H1 (cell line): ENCODE results near the gene FAM50B. TPM values are rescaled to one million over a fixed set of nuclear protein-coding genes. Genes with fewer than 3 reads are reported as not detected.

Experiments
- CTCF ChIA-PET: fragments of 300-600 bp; sonication (Branson Sonifier 250); formaldehyde crosslinking; loops from one replicate; lab custom pipeline; 2021; ENCODE audit not compliant: partially characterized antibody; lab: Charles Lee
- POLR2A ChIA-PET: fragments of 300-600 bp; sonication (Branson Sonifier 250); formaldehyde crosslinking; loops from one replicate; lab custom pipeline; 2021; ENCODE audit warnings: inconsistent platforms; ENCODE audit not compliant: partially characterized antibody; lab: Charles Lee
- DNase-seq, 2 experiments: peaks; one replicate each; pipeline versions ENCODE4 v3.0.0 to v3.0.0-alpha.2; 2010 to 2022; ENCODE audit warnings: low spot score in 2 of 2, low read depth in 1 of 2, mixed read lengths in 1 of 2
- FAIRE-seq: peaks from 2 replicates; lab custom pipeline; 2011; peaks lifted over from hg19 to GRCh38; lab: Jason Lieb, UNC
- H2AFZ ChIP-seq: 2 replicates; pipeline ENCODE4 v1.8.1; 2012; ENCODE audit warnings: low read length, inconsistent platforms
- H2AK5ac ChIP-seq: 2 replicates; pipeline ENCODE4 v1.6.1; 2013; ENCODE audit warnings: low read depth, low read length
- H2BK120ac ChIP-seq: replicated peaks from 2 replicates; pipeline ENCODE3; 2013; ENCODE audit warnings: low read depth, low read length, inconsistent platforms
- H2BK12ac ChIP-seq: 2 replicates; pipeline ENCODE4 v1.6.1; 2013; ENCODE audit warnings: low read depth, low read length
- H2BK15ac ChIP-seq: 2 replicates; pipeline ENCODE4 v1.6.1; 2013; ENCODE audit warnings: low read length
- H2BK20ac ChIP-seq: 2 replicates; pipeline ENCODE4 v1.6.1; 2013; ENCODE audit warnings: low read length
- H2BK5ac ChIP-seq: 2 replicates; pipeline ENCODE4 v1.6.1; 2013; ENCODE audit warnings: low read depth, low read length
- H3K14ac ChIP-seq: 2 replicates; pipeline ENCODE4 v1.6.1; 2013; ENCODE audit warnings: inconsistent platforms; ENCODE audit not compliant: insufficient read length
- H3K18ac ChIP-seq: 2 replicates; pipeline ENCODE4 v1.6.1; 2013; ENCODE audit warnings: low read length; ENCODE audit errors: extremely low read depth
- H3K23ac ChIP-seq: 2 replicates; pipeline ENCODE4 v1.6.1; 2013; ENCODE audit warnings: inconsistent platforms; ENCODE audit not compliant: insufficient read length
- H3K23me2 ChIP-seq: 2 replicates; pipeline ENCODE4 v1.6.1; 2013; ENCODE audit warnings: low read depth, low read length
- H3K27ac ChIP-seq: 2 replicates; pipeline ENCODE4 v1.6.1; 2011; ENCODE audit warnings: low read depth, low read length, inconsistent platforms
- H3K27me3 ChIP-seq, 4 experiments: replicated peaks in 1 of 4; 1 replicate in 1 of 4; 2 replicates in 3 of 4; pipeline versions ENCODE4 v1.6.1 to v1.8.1; 2011 to 2013; ENCODE audit warnings: low read length in 3 of 4, mild to moderate bottlenecking in 3 of 4, inconsistent platforms in 2 of 4, mixed read lengths in 2 of 4, moderate library complexity in 1 of 4; ENCODE audit not compliant: control insufficient read depth in 3 of 4, insufficient read depth in 3 of 4; ENCODE audit errors: extremely low read depth in 1 of 4
- H3K36me3 ChIP-seq, 4 experiments: 2 replicates each; pipeline versions ENCODE4 v1.6.1 to v1.8.1; 2011 to 2013; ENCODE audit warnings: mild to moderate bottlenecking in 4 of 4, low read length in 3 of 4, moderate library complexity in 2 of 4, control low read depth in 1 of 4, inconsistent platforms in 1 of 4; ENCODE audit not compliant: insufficient read depth in 4 of 4, control insufficient read depth in 2 of 4
- H3K4ac ChIP-seq: replicated peaks from 2 replicates; pipeline ENCODE3; 2013; ENCODE audit warnings: low read length, low read depth, mixed read lengths, inconsistent platforms; ENCODE audit not compliant: insufficient read length
- H3K4me1 ChIP-seq, 4 experiments: replicated peaks in 1 of 4; 1 replicate in 1 of 4; 2 replicates in 3 of 4; pipeline versions ENCODE4 v1.6.1 to v1.8.1; 2011 to 2013; ENCODE audit warnings: low read length in 3 of 4, inconsistent platforms in 2 of 4, mixed read lengths in 1 of 4; ENCODE audit not compliant: insufficient read depth in 4 of 4, control insufficient read depth in 3 of 4
- H3K4me2 ChIP-seq, 2 experiments: 2 replicates each; pipeline versions ENCODE4 v1.6.1 to v1.8.1; 2011 to 2013; ENCODE audit warnings: low read depth in 2 of 2, low read length in 2 of 2, control low read depth in 1 of 2, inconsistent platforms in 1 of 2, mild to moderate bottlenecking in 1 of 2; ENCODE audit not compliant: insufficient read depth in 1 of 2
- H3K4me3 ChIP-seq, 4 experiments: fragments of 200-600, 300-600 bp in 1 of 4; sonication (generic), shearing (Covaris generic), sonication (Bioruptor Twin) in 1 of 4; 2 replicates each; pipeline versions ENCODE4 v1.5.1 to v1.8.1; 2011 to 2016; ENCODE audit warnings: low read length in 4 of 4, low read depth in 3 of 4, control low read depth in 2 of 4, inconsistent platforms in 2 of 4, mild to moderate bottlenecking in 2 of 4, mixed read lengths in 1 of 4, moderate library complexity in 1 of 4; ENCODE audit not compliant: insufficient read depth in 2 of 4; ENCODE audit errors: extremely low read depth in 1 of 4
- H3K56ac ChIP-seq: replicated peaks from 2 replicates; pipeline ENCODE3; 2013; ENCODE audit warnings: low read depth, mild to moderate bottlenecking, mixed read lengths, low read length, inconsistent platforms; ENCODE audit not compliant: insufficient read length
- H3K79me1 ChIP-seq: 2 replicates; pipeline ENCODE4 v1.6.1; 2013; ENCODE audit warnings: low read depth, low read length, control low read depth
- H3K79me2 ChIP-seq, 2 experiments: 2 replicates each; pipeline versions ENCODE4 v1.6.1 to v1.8.1; 2012 to 2013; ENCODE audit warnings: low read length in 2 of 2, mild to moderate bottlenecking in 2 of 2, inconsistent platforms in 1 of 2; ENCODE audit not compliant: insufficient read depth in 2 of 2, control insufficient read depth in 1 of 2
- H3K9ac ChIP-seq, 4 experiments: replicated peaks in 1 of 4; 1 replicate in 1 of 4; 2 replicates in 3 of 4; pipeline versions ENCODE4 v1.6.1 to v1.8.1; 2011 to 2013; ENCODE audit warnings: low read depth in 3 of 4, low read length in 3 of 4, control low read depth in 2 of 4, mild to moderate bottlenecking in 2 of 4, moderate library complexity in 2 of 4, inconsistent platforms in 1 of 4; ENCODE audit errors: extremely low read depth in 1 of 4
- H3K9me3 ChIP-seq, 2 experiments: 2 replicates each; pipeline versions ENCODE4 v1.6.1 to v1.8.1; 2012 to 2013; ENCODE audit warnings: mild to moderate bottlenecking in 2 of 2, moderate library complexity in 2 of 2, control low read depth in 1 of 2, inconsistent platforms in 1 of 2, low read depth in 1 of 2, low read length in 1 of 2, mixed read lengths in 1 of 2; ENCODE audit not compliant: insufficient read depth in 2 of 2
- H4K20me1 ChIP-seq, 2 experiments: replicated peaks in 1 of 2; 2 replicates each; pipeline versions ENCODE3 to v1.8.1; 2011 to 2013; ENCODE audit warnings: inconsistent platforms in 2 of 2, low read length in 2 of 2, mild to moderate bottlenecking in 1 of 2; ENCODE audit not compliant: insufficient read depth in 2 of 2, control insufficient read depth in 1 of 2
- H4K5ac ChIP-seq: 2 replicates; pipeline ENCODE4 v1.6.1; 2013; ENCODE audit warnings: low read length, low read depth, mixed read lengths, inconsistent platforms; ENCODE audit not compliant: insufficient read length
- H4K8ac ChIP-seq: 2 replicates; pipeline ENCODE4 v1.8.0; 2013; ENCODE audit warnings: mild to moderate bottlenecking, moderate library complexity, low read length, inconsistent platforms; ENCODE audit not compliant: insufficient read depth; ENCODE audit errors: extremely low read depth
- H4K91ac ChIP-seq: replicated peaks from 2 replicates; pipeline ENCODE3; 2013; ENCODE audit warnings: low read length, mixed read lengths, inconsistent platforms; ENCODE audit not compliant: insufficient read length
- BACH1 ChIP-seq: IDR thresholded peaks from 2 replicates; pipeline ENCODE4 v1.6.1; 2012; ENCODE audit warnings: low read length, improper control_type of control experiment
- CEBPB ChIP-seq: IDR thresholded peaks from 2 replicates; pipeline ENCODE4 v1.6.1; 2012; ENCODE audit warnings: low read depth, low read length
- GABPA ChIP-seq: IDR thresholded peaks from 2 replicates; pipeline ENCODE4 v1.6.1; 2011; ENCODE audit warnings: mild to moderate bottlenecking, low read length, moderate library complexity, borderline replicate concordance; ENCODE audit not compliant: insufficient read depth
- KDM1A ChIP-seq: fragments of 200-600, 300-600 bp; sonication (generic); IDR thresholded peaks from 2 replicates; pipeline ENCODE4 v1.7.1; 2016; ENCODE audit warnings: mild to moderate bottlenecking, low read length, borderline replicate concordance
- RXRA ChIP-seq: IDR thresholded peaks from 2 replicates; pipeline ENCODE4 v1.6.1; 2011; ENCODE audit warnings: low read depth, mild to moderate bottlenecking, low read length, moderate library complexity; ENCODE audit not compliant: insufficient read depth
- SUZ12 ChIP-seq: fragments of 200-600 bp; sonication (generic); IDR thresholded peaks from 2 replicates; pipeline ENCODE4 v1.6.1; 2012; ENCODE audit warnings: mild to moderate bottlenecking, inconsistent platforms, low read length, moderate library complexity, mixed read lengths
- WGBS, 2 experiments: shearing (Covaris generic) in 1 of 2; methylation state at CpG; one replicate each; pipeline versions ENCODE4 v1.1.6 to v1.1.7; 2013 to 2015; ENCODE audit warnings: low lambda C conversion rate in 2 of 2, mixed read lengths in 2 of 2, inconsistent platforms in 1 of 2, low coverage in 1 of 2, missing lambda C conversion rate in 1 of 2; ENCODE audit not compliant: insufficient replicate concordance in 2 of 2, insufficient coverage in 1 of 2, insufficient read length in 1 of 2; ENCODE audit errors: extremely low coverage in 1 of 2, missing lambda C conversion rate in 1 of 2; 5-methylcytosine and 5-hydroxymethylcytosine counted together
- polyA plus RNA-seq, 7 experiments: library from polyadenylated mRNA; depleted of rRNA in 3 of 7; stranded (reverse) in 5 of 7; unstranded in 2 of 7; fragments of >200 nt in 5 of 7; fragments of 200-250 nt in 2 of 7; gene quantifications; 1 replicate in 5 of 7; 2 replicates in 1 of 7; 4 replicates in 1 of 7; pipeline versions ENCODE4 v1.2.1 to v1.2.3, GENCODE V29; 2011 to 2013; ENCODE audit warnings: missing spikeins in 2 of 7, mixed read lengths in 2 of 7
- total RNA-seq: library from RNA; stranded (reverse); fragmentation: NEBNext Ultra II Directional; extraction: Animal tissue kit (Norgen Biotek cat#: 25700); gene quantifications from 2 replicates; pipeline ENCODE4 v1.2.1, GENCODE V29; 2021
- TF ChIP-seq, protein P1 (sequence below): IDR thresholded peaks from 2 replicates; pipeline ENCODE4 v1.6.1; 2012; ENCODE audit warnings: inconsistent platforms
- TF ChIP-seq, protein P2 (sequence below): IDR thresholded peaks from 2 replicates; pipeline ENCODE4 v1.6.1; 2012; ENCODE audit warnings: low read length, inconsistent platforms

The FAM50B gene
- total and polyA plus RNA-seq, 2 of the 8 experiments (the other 6 are each of a cell fraction or from before 2014, with no cell fraction given) = 3.1 to 3.2 TPM

GRCh38 chr6:3893917-3894316 is 44.7 kb downstream of the FAM50B start:
- CTCF ChIA-PET = interaction anchor here (0.9 to 3.7 kb wide), 5 partner anchors 10 to 162 kb away, joined by 4 to 18 read pairs (median 7); partner anchors contain the start of gene FAM50B

More at GRCh38 chr6:3893917-3894316, 44.7 kb downstream of the FAM50B start:
- DNase-seq (no peak), FAIRE-seq (no peak)
- Histone ChIP-seq H3K56ac (no peak overlapping the region), H3K9ac (no peak overlapping the region), H3K4me3 (no peak overlapping the region), H2AK5ac (no peak overlapping the region), H2BK20ac (no peak overlapping the region), H3K79me1 (no peaks in the 10 kb centered on the region), H3K27ac (no peak overlapping the region), H3K9me3 (no peaks in the 10 kb centered on the region; a peak in 1 of 4 replicates), H3K23me2 (no peaks in the 10 kb centered on the region), H2AFZ (no peak overlapping the region), H4K5ac (no peak overlapping the region), H3K4me2 (no peak overlapping the region; a peak in 1 of 4 replicates), H3K23ac (no peak overlapping the region), H2BK15ac (no peak overlapping the region), H4K91ac (no peak overlapping the region), H3K14ac (no peak overlapping the region), H4K8ac (no peak overlapping the region), H4K20me1 (no peaks in the 10 kb centered on the region), H2BK5ac (no peak overlapping the region), H3K4ac (no peak overlapping the region), H3K27me3 (no peaks in the 10 kb centered on the region; a peak in 1 of 7 replicates), H3K79me2 (no peaks in the 10 kb centered on the region; a peak in 1 of 4 replicates), H3K18ac (no peak overlapping the region), H2BK12ac (no peak overlapping the region), H2BK120ac (no peak overlapping the region), H3K36me3 (no peaks in the 10 kb centered on the region), H3K4me1 (peaks cover 6 to 16% (median 10%) of the 10 kb centered on the region in 4 experiments; a peak in 6 of 7 replicates)
- TF ChIP-seq CEBPB (no peak), GABPA (no peak), BACH1 (no peak), KDM1A (no peak), RXRA (no peak), SUZ12 (no peak)
- TF ChIP-seq, protein P1, sequence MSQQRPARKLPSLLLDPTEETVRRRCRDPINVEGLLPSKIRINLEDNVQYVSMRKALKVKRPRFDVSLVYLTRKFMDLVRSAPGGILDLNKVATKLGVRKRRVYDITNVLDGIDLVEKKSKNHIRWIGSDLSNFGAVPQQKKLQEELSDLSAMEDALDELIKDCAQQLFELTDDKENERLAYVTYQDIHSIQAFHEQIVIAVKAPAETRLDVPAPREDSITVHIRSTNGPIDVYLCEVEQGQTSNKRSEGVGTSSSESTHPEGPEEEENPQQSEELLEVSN = no peak
- TF ChIP-seq, protein P2, sequence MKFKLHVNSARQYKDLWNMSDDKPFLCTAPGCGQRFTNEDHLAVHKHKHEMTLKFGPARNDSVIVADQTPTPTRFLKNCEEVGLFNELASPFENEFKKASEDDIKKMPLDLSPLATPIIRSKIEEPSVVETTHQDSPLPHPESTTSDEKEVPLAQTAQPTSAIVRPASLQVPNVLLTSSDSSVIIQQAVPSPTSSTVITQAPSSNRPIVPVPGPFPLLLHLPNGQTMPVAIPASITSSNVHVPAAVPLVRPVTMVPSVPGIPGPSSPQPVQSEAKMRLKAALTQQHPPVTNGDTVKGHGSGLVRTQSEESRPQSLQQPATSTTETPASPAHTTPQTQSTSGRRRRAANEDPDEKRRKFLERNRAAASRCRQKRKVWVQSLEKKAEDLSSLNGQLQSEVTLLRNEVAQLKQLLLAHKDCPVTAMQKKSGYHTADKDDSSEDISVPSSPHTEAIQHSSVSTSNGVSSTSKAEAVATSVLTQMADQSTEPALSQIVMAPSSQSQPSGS = no peak
- POLR2A ChIA-PET = interaction anchor here (2.1 kb wide), 1 partner anchor 19 kb away, joined by 5 read pairs; no protein-coding TSS in a partner anchor
- WGBS, 2 experiments = 86% methylated on average over 3 of the region's 3 CpGs; no CpG with 5 or more reads in 1 of the 2 experiments
